K562 (cell line): Measurements from ENCODE around the gene PPT2. TPM values are rescaled to one million over a fixed set of nuclear protein-coding genes. Genes with fewer than 3 reads are reported as not detected.
A peak's percentile ranks its signal among the peaks of the same experiment; 100 is the strongest.

Experiments used
- CEBPB ChIP-seq: fragments of 450-650 bp; IDR thresholded peaks from 2 replicates; pipeline ENCODE4 v1.6.1; 2016; ENCODE audit warnings: missing genetic modification characterization, missing compliant biosample characterization
- CEBPG ChIP-seq, 3 experiments: fragments of 200-800 bp in 1 of 3; sonication (Bioruptor generic) in 1 of 3; sonication (generic) in 1 of 3; formaldehyde crosslinking in 1 of 3; IDR thresholded peaks in 2 of 3; conservative IDR thresholded peaks in 1 of 3; 2 replicates each; pipeline versions ENCODE4 v1.6.1 to v1.8.0; 2016 to 2022; ENCODE audit warnings: missing compliant biosample characterization in 2 of 3, missing genetic modification characterization in 2 of 3, mild to moderate bottlenecking in 1 of 3, missing genetic modification reagents in 1 of 3
- EHMT2 ChIP-seq: fragments of 450-650 bp; IDR thresholded peaks from 2 replicates; pipeline ENCODE4 v1.6.1; 2018; ENCODE audit warnings: antibody characterized with exemption
- FOSL1 ChIP-seq: fragments of 200-800 bp; sonication (Bioruptor generic); conservative IDR thresholded peaks from 2 replicates; pipeline ENCODE4 v1.6.1; 2016; ENCODE audit warnings: missing genetic modification characterization, missing compliant biosample characterization
- HNRNPUL1 ChIP-seq: fragments of 200-400 bp; formaldehyde crosslinking; IDR thresholded peaks from 2 replicates; pipeline ENCODE4 v1.6.1; 2017; ENCODE audit warnings: low read length
- MYC ChIP-seq, 2 experiments: fragments of 250-450 bp in 1 of 2; sonication (Bioruptor Pico) in 1 of 2; IDR thresholded peaks; 2 replicates each; pipeline versions ENCODE4 v1.5.1 to v1.6.1; 2012 to 2021; ENCODE audit warnings: low read depth in 2 of 2, borderline replicate concordance in 1 of 2, improper control_type of control experiment in 1 of 2, low read length in 1 of 2, mild to moderate bottlenecking in 1 of 2, moderate library complexity in 1 of 2
- NFRKB ChIP-seq: fragments of 450-650 bp; IDR thresholded peaks from 2 replicates; pipeline ENCODE4 v1.6.1; 2016; ENCODE audit warnings: low read depth
- NRF1 ChIP-seq, 2 experiments: fragments of 450-650 bp; IDR thresholded peaks in 1 of 2; conservative IDR thresholded peaks in 1 of 2; 2 replicates each; pipeline ENCODE4 v1.6.1; 2014; ENCODE audit warnings: mild to moderate bottlenecking in 2 of 2
- PHTF2 ChIP-seq: fragments of 250-450 bp; sonication (Bioruptor Pico); IDR thresholded peaks from 2 replicates; pipeline ENCODE4 v1.5.0; 2021; ENCODE audit warnings: mild to moderate bottlenecking
- REST ChIP-seq, 2 experiments: fragments of 450-650 bp; formaldehyde crosslinking in 1 of 2; IDR thresholded peaks; 2 replicates each; pipeline versions ENCODE4 v1.4.0 to v1.6.1; 2014 to 2020; ENCODE audit warnings: mild to moderate bottlenecking in 2 of 2, borderline replicate concordance in 1 of 2, low read depth in 1 of 2
- SLC30A9 ChIP-seq: fragments of 250-450 bp; sonication (Bioruptor Pico); IDR thresholded peaks from 2 replicates; pipeline ENCODE4 v1.8.0; 2022; ENCODE audit warnings: mild to moderate bottlenecking, moderate library complexity
- TRIM28 ChIP-seq: fragments of 450-650 bp; IDR thresholded peaks from 2 replicates; pipeline ENCODE4 v1.6.1; 2017
- ZBTB34 ChIP-seq: fragments of 250-450 bp; sonication (Bioruptor Pico); IDR thresholded peaks from 2 replicates; pipeline ENCODE4 v1.8.0; 2021; ENCODE audit warnings: mild to moderate bottlenecking, moderate library complexity
- ZFP91 ChIP-seq: sonication (generic); formaldehyde crosslinking; IDR thresholded peaks from 2 replicates; pipeline ENCODE4 v1.8.0; 2022; ENCODE audit warnings: mild to moderate bottlenecking, missing genetic modification reagents
- polyA plus RNA-seq, 8 experiments: library from polyadenylated mRNA; depleted of rRNA in 4 of 8; stranded (reverse) in 5 of 8; unstranded in 3 of 8; fragments of >200 nt; fragmentation: Nextera tagmentation in 2 of 8; fragmentation: Illumina TruSeq in 1 of 8; extraction: Ambion mirVana in 2 of 8; extraction: Trizol in 1 of 8; gene quantifications; 2 replicates each; pipeline versions ENCODE4 v1.2.1 to v1.2.3, GENCODE V29; 2011 to 2014; ENCODE audit warnings: inconsistent platforms in 1 of 8, missing spikeins in 1 of 8
- total RNA-seq, 7 experiments: library from RNA; depleted of rRNA in 6 of 7; stranded (reverse); fragments of >200 nt in 6 of 7; fragmentation: Illumina TruSeq in 2 of 7; extraction: Trizol in 2 of 7; gene quantifications; 2 replicates each; pipeline versions ENCODE4 v1.2.1 to v1.2.3, GENCODE V29; 2011 to 2021; ENCODE audit warnings: low replicate concordance in 1 of 7

The PPT2 gene
- total and polyA plus RNA-seq, 9 of the 15 experiments (the other 6 are each of a cell fraction or from before 2014, with no cell fraction given): 27.4 to 98.8 (median 69.9) TPM

- TF ChIP-seq REST (IDR thresholded peaks at IDR 0.05; ENCODE audit: borderline replicate concordance) (peak; percentile 92), REST (CRISPR knock-in tag; IDR thresholded peaks at IDR 0.05; ENCODE audit: low read depth) (no peak), FOSL1 (peak; percentile 30; the same call in 1 of the 2 replicates), HNRNPUL1 (no peak), PHTF2 (no peak), MYC (IDR thresholded peaks at IDR 0.05; ENCODE audit: low read depth, low read length) (peak; percentile 87), MYC (CRISPR knock-in tag; IDR thresholded peaks at IDR 0.05; ENCODE audit: borderline replicate concordance, low read depth) (no peak), ZFP91 (no peak), NFRKB (no peak), NRF1 (conservative IDR thresholded peaks at IDR 0.05 in 1 of 2, IDR thresholded peaks at IDR 0.05 in 1 of 2) (peak in 1 of 2 experiments; percentile 7; a peak in 2 of 4 replicates), EHMT2 (no peak), CEBPB (no peak), TRIM28 (0 out of 2 replicates have a peak, but pooled peaks have one; percentile 14), ZBTB34 (no peak), SLC30A9 (CRISPR knock-in tag) (no peak), CEBPG (CRISPR knock-in tag; IDR thresholded peaks at IDR 0.05) (no peak), CEBPG (tag; conservative IDR thresholded peaks at IDR 0.05 in 1 of 2, IDR thresholded peaks at IDR 0.05 in 1 of 2) (no peak)
These were observed 697 bp downstream of the PPT2 start (continued) for GRCh38 chr6:32154514-32155161.
